ENCODE data around the gene FRRS1L.
A peak's percentile ranks its signal among the peaks of the same experiment; 100 is the strongest.
"Not testable (repeated sequence)": the region's sequence is repeated elsewhere in the genome, so short reads cannot be mapped to it uniquely, and the experiment has no call there.

FRRS1L gene

GRCh38 chr9:109132567-109133021 lies 34.5 kb downstream of the FRRS1L start:
- no peak for DNase-seq (ENCODE audit: low spot score)

- DNase-seq (ENCODE audit: low spot score), result no peak
These were observed 37.4 kb downstream of the FRRS1L start for GRCh38 chr9:109129470-109130197.

DNA sequence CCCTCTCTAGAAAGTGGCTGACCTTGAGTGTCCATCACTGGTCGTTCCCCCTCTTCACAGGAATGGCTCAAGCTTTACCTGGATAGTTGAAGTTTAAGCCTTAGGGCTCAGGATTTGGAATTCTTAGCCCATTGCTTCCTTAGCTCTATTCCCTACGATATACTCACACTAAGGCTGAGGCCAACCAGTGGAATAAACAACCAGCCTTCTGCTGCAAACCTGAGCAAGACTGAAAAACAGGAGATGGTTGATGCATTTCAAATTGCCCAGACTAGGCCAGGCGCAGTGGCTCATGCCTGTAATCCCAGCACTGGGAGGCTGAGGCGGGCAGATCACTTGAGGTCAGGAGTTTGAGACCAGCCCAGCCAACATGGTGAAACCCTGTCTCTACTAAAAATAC lies 40.4 kb downstream of the FRRS1L start:
- DNase-seq (ENCODE audit: low spot score), result not testable (repeated sequence)

DNA sequence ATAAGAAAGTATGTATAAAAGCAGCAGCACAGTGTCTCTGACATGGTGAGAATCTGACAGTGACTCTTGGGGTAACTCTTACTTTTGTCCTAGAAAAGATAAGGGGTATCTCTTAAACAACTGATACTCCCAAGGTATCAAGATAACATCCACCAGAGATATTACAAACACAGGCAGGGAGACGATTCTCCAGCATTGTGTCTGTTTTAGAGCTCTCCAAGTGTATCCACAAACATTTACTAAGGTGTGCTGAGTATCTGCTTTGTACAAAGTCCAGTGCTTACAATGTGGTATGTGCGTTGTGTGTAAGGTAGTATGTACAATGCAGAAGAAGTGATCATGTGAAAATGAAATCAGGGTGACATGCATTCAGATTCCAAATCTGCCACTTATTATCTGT lies 42.9 kb downstream of the FRRS1L start:
- no peak for DNase-seq (ENCODE audit: low spot score)

GRCh38 chr9:109122726-109123621 lies 44.1 kb downstream of the FRRS1L start:
- DNase-seq (ENCODE audit: low spot score), result no peak

GRCh38 chr9:109121232-109121796 lies 45.7 kb downstream of the FRRS1L start:
- no peak for DNase-seq (ENCODE audit: low spot score)

GRCh38 chr9:109120204-109120789 lies 46.8 kb downstream of the FRRS1L start:
- DNase-seq (ENCODE audit: low spot score), result no peak

DNA sequence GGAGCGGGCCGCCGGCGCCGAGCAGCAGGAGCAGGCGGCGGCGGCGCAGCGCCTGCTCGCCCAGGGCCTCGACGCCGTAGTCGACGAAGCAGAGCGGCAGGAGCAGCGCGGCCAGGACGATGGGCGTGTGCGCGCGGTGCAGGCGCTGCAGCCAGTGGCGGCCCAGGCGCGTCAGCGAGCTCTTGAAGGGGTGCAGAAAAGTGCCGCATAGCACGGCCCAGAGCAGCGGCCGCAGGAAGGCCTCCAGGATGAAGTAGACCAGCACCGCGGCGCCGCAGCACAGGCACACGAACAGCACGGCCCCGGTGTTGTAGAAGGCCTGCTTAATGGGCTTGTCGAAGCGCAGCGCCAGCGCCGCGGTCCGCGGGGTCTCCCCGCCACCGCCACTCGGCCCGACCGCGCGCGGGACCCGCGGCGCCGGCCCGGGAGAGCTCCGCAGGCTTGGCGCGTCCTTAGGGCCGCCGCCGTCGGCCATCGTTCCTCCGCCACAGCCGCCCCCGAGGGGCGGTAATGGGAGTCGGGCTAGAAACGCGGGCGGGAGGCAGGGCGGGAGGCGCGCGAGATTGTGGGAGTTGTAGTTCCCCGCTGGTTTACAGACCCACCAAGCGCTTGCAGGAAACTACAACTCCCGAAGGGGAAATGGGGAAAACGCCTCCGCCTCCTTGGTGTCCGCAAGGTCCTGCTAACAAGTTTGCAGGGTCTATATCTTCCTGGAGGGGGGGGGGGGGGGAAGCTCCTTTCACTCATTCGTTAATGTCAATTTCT lies 47.4 kb downstream of the FRRS1L start, which contains the start of gene TMEM245:
Gene TMEM245, minus strand, starts transcription at position 509 of the 765 bp plus-strand sequence. Its CDS starts 34 bp downstream, at position 475.
- DNase-seq (ENCODE audit: low spot score), result peak; percentile 92

DNA sequence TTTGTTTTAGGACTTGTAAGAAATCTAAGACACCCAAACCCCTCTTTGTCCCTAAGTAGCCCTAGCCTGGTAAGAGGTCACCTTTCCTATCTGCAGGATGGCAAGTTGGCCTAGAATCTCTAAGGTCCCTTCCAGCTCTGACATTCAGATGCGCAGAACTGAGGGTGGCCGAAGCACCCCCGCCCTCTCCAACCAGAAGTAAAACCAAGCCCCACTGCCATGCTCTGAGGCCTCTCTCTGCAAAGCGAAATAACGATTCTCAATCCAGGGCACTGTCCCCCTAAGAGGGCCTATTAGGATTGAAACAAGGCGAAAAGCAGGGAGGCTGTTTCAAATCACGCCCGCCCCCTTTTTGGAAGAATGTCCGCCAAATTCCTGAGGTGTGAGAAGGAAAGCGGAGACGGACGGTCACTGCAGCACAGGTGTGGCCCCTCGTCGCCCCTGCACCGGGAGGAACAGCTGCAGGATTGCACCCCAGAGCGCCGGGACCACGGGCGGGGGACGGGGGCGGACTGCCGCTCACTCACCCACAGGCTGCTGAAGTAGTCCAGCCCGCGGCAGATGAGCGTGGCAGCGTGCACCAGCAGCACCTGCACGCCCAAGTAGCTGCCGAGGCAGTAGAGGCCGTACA lies 48.1 kb downstream of the FRRS1L start:
- no peak for DNase-seq (ENCODE audit: low spot score)

GRCh38 chr9:109117856-109118807 lies 48.9 kb downstream of the FRRS1L start:
- peak; percentile 38 for DNase-seq (ENCODE audit: low spot score)

DNA sequence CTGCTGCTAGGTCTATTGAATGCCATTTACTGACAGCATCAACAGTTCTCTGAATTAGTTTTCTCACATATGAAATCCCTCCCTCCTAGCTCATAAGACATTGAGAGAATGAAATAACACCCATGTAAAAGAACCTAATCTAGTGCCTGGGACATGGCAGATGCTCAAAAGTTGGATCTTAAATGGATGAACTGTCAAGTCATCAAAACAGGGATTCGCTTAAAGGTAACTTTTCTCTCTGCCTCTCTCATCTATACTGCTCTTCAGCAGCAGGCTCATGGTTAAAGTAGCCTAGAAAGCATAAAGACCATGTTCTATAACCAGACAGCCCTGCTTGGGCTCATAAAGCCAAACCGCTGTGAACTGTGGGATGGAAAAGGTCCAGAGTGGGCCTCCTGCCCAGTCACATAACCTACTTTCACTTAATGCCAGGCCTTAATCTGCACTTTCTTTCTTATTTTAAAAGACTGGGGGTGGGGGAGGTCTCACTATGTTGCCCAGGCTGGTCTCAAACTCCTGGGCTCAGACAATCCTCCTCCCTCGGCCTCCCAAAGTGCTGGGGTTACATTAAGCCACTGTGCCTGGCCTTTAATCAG lies 51.0 kb downstream of the FRRS1L start:
- DNase-seq (ENCODE audit: low spot score), result no peak

DNA sequence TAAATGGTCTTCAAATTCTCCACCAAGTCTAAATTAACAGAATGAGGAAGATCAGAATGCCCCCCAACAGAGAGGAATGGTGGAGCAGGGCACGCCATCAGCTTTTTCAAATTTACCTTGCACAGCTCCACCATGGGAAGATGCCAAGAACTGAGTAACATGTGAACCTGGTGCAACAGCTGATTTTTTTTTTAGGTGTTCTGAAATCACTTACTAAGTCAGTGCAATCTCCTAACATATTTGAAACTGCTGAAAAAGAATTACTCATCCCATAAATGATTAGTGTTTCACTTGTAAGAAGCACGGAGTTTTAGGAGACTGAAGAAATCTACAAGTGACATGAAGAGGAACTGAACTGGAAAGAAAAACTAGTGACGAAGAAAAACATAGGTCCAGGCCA lies 52.4 kb downstream of the FRRS1L start:
- no peak for DNase-seq (ENCODE audit: low spot score)

- no peak for DNase-seq (ENCODE audit: low spot score)
These were observed 53.0 kb downstream of the FRRS1L start for GRCh38 chr9:109113892-109114609.

GRCh38 chr9:109113254-109113653 lies 53.8 kb downstream of the FRRS1L start:
- no peak for DNase-seq (ENCODE audit: low spot score)

GRCh38 chr9:109110329-109111021 lies 56.6 kb downstream of the FRRS1L start:
- no peak for DNase-seq (ENCODE audit: low spot score)

GRCh38 chr9:109109967-109110328 lies 57.1 kb downstream of the FRRS1L start:
- DNase-seq (ENCODE audit: low spot score), result no peak

- DNase-seq (ENCODE audit: low spot score), result no peak
These were observed 58.7 kb downstream of the FRRS1L start for GRCh38 chr9:109108318-109108717.
